HUES64 (cell line): ENCODE measurements around the gene FOXR2. TPM values are rescaled to one million over a fixed set of nuclear protein-coding genes. Genes with fewer than 3 reads are reported as not detected.

Experiments used
- H3K27ac ChIP-seq: 2 replicates; pipeline ENCODE4 v1.7.0; 2013; ENCODE audit warnings: low read depth, low read length, inconsistent platforms
- H3K27me3 ChIP-seq: 2 replicates; pipeline ENCODE4 v1.6.1; 2013; ENCODE audit warnings: mild to moderate bottlenecking, low read length; ENCODE audit not compliant: insufficient read depth
- H3K36me3 ChIP-seq: 2 replicates; pipeline ENCODE4 v1.6.1; 2013; ENCODE audit warnings: mild to moderate bottlenecking, low read length; ENCODE audit not compliant: insufficient read depth
- H3K4me1 ChIP-seq: 2 replicates; pipeline ENCODE4 v1.6.1; 2013; ENCODE audit warnings: mild to moderate bottlenecking, low read length, moderate library complexity; ENCODE audit not compliant: insufficient read depth
- H3K4me3 ChIP-seq: 2 replicates; pipeline ENCODE4 v1.5.1; 2013; ENCODE audit warnings: mild to moderate bottlenecking, low read length, moderate library complexity
- H3K9ac ChIP-seq: 2 replicates; pipeline ENCODE4 v1.6.1; 2013; ENCODE audit warnings: mild to moderate bottlenecking, low read depth, low read length
- H3K9me3 ChIP-seq: 2 replicates; pipeline ENCODE4 v1.6.1; 2013; ENCODE audit warnings: low read depth, low read length; ENCODE audit not compliant: insufficient read depth
- WGBS: fragments of 150-250, 120-280 bp; methylation state at CpG from one replicate; pipeline ENCODE4 v1.1.7; 2013; ENCODE audit warnings: missing lambda C conversion rate; 5-methylcytosine and 5-hydroxymethylcytosine counted together
- polyA plus RNA-seq, 2 experiments: library from polyadenylated mRNA; stranded (reverse); fragments of 50-300 nt; gene quantifications; one replicate each; pipeline ENCODE4 v1.2.3, GENCODE V29; 2013

Gene FOXR2
- polyA plus RNA-seq (2013, experiment 1 of 2): not detected
- polyA plus RNA-seq (2013, experiment 2 of 2): not detected

DNA sequence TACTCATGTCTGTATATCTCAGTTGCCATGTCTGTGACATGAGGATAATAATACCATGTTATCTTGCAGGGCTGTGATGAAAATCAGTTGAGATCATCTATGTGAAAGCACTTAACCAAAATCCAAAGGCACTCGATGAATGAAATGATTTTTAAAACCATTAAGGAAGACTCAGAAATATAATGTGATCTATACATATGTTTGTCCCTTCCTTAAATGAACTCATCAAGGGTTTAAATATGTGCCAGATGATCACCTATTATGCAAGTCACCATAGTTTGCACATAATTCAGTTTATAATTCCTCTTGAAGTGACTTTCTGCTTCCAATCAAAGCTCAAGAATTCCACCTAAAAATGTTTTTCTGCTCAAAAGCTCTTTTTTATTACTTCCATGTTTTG lies at the start of gene FOXR2:
FOXR2 (plus strand) TSS at position 301 of the 400 bp plus-strand sequence. CDS start 312 bp downstream, outside the sequence.
- no peaks in the 10 kb centered on the region for H3K36me3 ChIP-seq
- peaks cover 27% of the 10 kb centered on the region for H3K9me3 ChIP-seq
- no CpG with 5 or more reads among the region's 1 CpG for WGBS

DNA sequence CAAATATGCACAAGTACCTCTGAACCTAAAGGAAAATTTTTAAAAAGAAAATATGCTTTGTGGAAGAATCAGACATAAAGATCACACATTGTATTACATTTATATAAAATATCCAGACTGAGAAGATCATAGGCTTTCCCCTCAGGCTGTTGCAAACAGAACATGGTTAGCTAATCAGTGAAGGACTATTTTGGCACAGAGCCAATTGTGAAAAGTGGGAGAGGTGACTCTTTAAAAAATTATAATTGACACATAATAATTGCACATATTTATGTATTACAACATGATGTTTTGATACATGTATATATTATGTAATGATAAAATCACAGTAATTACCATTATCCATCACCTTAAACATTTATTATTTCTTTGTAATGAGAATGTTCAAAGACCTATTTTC lies 44.1 kb upstream of the FOXR2 start:
- Histone ChIP-seq H3K9ac (no peak overlapping the region), H3K4me1 (no peaks in the 10 kb centered on the region), H3K27ac (no peak overlapping the region), H3K36me3 (no peaks in the 10 kb centered on the region), H3K27me3 (no peaks in the 10 kb centered on the region), H3K4me3 (no peak overlapping the region), H3K9me3 (peaks cover 6% of the 10 kb centered on the region; the same call in 1 of the 2 replicates)

More for the DNA sequence above, at the start of gene FOXR2:
- Histone ChIP-seq H3K27ac (no peak within 1 kb of the TSS), H3K4me3 (no peak within 1 kb of the TSS), H3K9ac (no peak within 1 kb of the TSS), H3K4me1 (no peaks in the 10 kb centered on the region), H3K27me3 (no peaks in the 10 kb centered on the region)

DNA sequence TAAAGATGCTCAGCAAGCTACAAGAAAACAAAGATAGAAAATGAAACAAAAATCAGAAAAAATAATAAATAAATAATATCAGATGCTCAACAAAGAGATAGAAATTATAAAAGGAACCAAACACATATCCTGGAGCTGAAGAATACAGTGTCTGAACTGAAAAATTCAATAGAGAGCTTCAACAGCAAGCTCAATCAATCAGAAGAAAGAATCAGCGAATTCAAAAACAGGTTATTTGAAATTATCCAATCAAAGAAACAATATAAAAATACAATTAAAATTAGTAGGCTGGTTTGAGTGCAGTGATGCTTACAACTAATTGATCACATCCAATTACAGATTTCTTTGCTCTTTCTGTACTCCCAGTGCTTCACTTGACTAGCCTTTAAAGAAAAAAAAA lies 40.8 kb upstream of the FOXR2 start:
- H3K27ac ChIP-seq: no peak overlapping the region
- no peak overlapping the region for H3K4me3 ChIP-seq
- WGBS: no CpG with 5 or more reads among the region's 1 CpG
- H3K27me3 ChIP-seq: no peaks in the 10 kb centered on the region
- peaks cover 10% of the 10 kb centered on the region; the same call in 1 of the 2 replicates for H3K9me3 ChIP-seq
- no peaks in the 10 kb centered on the region for H3K36me3 ChIP-seq
- H3K9ac ChIP-seq: no peak overlapping the region
- no peaks in the 10 kb centered on the region for H3K4me1 ChIP-seq

GRCh38 chrX:55593296-55593695 lies 29.9 kb upstream of the FOXR2 start:
- H3K36me3 ChIP-seq: no peaks in the 10 kb centered on the region
- H3K9ac ChIP-seq: no peak overlapping the region
- 81% methylated on average over 5 of the region's 5 CpGs for WGBS
- peaks cover 27% of the 10 kb centered on the region for H3K9me3 ChIP-seq
- no peak overlapping the region for H3K4me3 ChIP-seq
- no peaks in the 10 kb centered on the region for H3K27me3 ChIP-seq
- no peak overlapping the region for H3K27ac ChIP-seq
- no peaks in the 10 kb centered on the region for H3K4me1 ChIP-seq

DNA sequence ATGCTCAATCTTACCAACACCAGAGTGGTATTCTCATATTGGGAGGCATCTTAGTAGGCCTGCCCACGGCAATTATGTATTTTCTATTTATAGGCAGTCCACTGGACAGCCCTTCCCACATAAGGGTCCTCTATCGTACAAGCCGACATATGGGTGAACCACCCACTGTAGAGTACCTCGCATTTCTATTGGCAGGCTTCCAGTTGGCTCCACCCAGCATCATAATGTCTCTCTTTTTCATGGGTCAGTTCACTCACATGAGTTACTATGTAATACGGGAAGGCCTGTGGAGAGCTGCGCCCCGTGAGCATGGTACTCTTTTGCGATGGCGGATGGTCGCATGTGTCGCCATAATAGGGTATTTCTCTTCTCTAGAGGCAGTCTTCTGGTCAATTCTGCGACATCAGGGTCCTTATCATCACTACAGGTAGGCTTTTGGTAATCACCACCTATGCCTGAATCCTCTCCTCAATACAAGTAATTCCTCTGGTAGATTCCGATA lies 29.4 kb upstream of the FOXR2 start:
- H3K27me3 ChIP-seq: no peaks in the 10 kb centered on the region
- WGBS: 83% methylated on average over 13 of the region's 13 CpGs
- H3K27ac ChIP-seq: no peak overlapping the region

GRCh38 chrX:55598333-55598732 lies 24.9 kb upstream of the FOXR2 start:
- Histone ChIP-seq H3K27me3 (no peaks in the 10 kb centered on the region), H3K27ac (no peak overlapping the region), H3K4me3 (no peak overlapping the region), H3K9ac (no peak overlapping the region), H3K4me1 (no peaks in the 10 kb centered on the region), H3K36me3 (no peaks in the 10 kb centered on the region), H3K9me3 (peaks cover 22% of the 10 kb centered on the region)
- 78% methylated on average over 6 of the region's 7 CpGs for WGBS

More for the DNA sequence above, 29.4 kb upstream of the FOXR2 start:
- Histone ChIP-seq H3K4me3 (no peak overlapping the region), H3K9me3 (peaks cover 26% of the 10 kb centered on the region), H3K36me3 (no peaks in the 10 kb centered on the region), H3K9ac (no peak overlapping the region), H3K4me1 (no peaks in the 10 kb centered on the region)

DNA sequence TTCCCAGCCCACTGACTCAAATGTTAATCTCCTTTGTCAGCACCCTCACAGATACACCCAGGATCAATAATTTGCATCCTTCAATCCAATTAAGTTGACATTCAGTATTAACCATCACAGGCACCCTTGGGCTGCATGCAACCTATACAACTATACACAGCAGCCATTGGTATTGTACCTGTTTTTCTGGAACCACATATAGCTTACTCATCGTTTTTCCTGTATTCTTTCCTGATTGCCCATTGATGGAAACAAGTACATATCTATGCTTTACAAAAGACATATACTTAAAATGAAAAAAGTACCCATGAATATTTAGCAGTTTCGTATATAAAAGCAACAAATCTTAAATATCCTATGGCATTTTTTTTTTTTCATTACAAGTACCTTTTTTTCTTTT lies 3.7 kb upstream of the FOXR2 start:
- Histone ChIP-seq H3K9ac (no peak overlapping the region), H3K27ac (no peak overlapping the region), H3K36me3 (no peaks in the 10 kb centered on the region), H3K9me3 (peaks cover 20% of the 10 kb centered on the region; the same call in 1 of the 2 replicates), H3K4me3 (no peak overlapping the region), H3K4me1 (no peaks in the 10 kb centered on the region), H3K27me3 (no peaks in the 10 kb centered on the region)
- WGBS: 57% methylated on average over 1 of the region's 2 CpGs

DNA sequence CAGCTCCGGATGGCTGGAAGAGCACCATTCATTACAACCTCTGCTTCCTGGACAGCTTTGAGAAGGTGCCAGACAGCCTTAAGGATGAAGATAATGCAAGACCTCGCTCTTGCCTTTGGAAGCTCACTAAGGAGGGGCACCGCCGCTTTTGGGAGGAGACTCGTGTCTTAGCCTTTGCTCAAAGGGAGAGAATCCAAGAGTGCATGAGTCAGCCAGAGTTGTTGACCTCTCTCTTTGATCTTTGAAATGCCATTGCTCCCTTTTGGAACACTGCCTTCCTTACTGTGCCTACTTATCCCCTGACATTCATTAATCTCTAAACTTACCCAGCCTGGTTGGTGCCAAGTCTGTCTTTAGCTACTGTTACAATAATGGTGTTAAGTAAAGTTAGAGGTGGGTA lies 1.2 kb downstream of the FOXR2 start:
- H3K27me3 ChIP-seq: no peaks in the 10 kb centered on the region
- no peaks in the 10 kb centered on the region for H3K4me1 ChIP-seq
- H3K9ac ChIP-seq: no peak overlapping the region
- H3K36me3 ChIP-seq: no peaks in the 10 kb centered on the region
- 78% methylated on average over 5 of the region's 5 CpGs for WGBS
- no peak overlapping the region for H3K4me3 ChIP-seq
- H3K9me3 ChIP-seq: peaks cover 27% of the 10 kb centered on the region
- no peak overlapping the region for H3K27ac ChIP-seq

DNA sequence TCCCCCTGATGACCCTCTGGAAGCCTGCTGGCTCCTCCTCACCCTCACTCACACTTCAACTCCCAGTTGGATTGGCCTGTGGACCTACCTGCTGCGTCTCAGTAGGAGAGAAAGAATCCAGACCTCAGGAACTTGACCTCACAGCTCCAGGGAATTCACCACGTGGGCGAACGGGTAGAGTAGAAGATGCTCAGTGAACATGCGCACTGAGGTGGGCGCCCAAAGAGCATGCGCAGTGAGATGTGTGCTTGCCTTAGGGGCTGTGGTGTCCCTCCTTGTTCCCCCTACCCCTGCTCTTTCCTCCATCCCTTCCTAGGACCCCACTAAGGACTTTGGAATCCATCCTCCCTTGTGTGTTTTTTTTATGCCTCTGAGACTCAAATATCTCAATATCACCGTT lies 12.9 kb downstream of the FOXR2 start:
- Histone ChIP-seq H3K9ac (no peak overlapping the region), H3K27ac (no peak overlapping the region), H3K9me3 (peaks cover 22% of the 10 kb centered on the region; the same call in 1 of the 2 replicates), H3K36me3 (no peaks in the 10 kb centered on the region), H3K4me3 (no peak overlapping the region), H3K4me1 (no peaks in the 10 kb centered on the region), H3K27me3 (no peaks in the 10 kb centered on the region)
- 80% methylated on average over 8 of the region's 8 CpGs for WGBS

DNA sequence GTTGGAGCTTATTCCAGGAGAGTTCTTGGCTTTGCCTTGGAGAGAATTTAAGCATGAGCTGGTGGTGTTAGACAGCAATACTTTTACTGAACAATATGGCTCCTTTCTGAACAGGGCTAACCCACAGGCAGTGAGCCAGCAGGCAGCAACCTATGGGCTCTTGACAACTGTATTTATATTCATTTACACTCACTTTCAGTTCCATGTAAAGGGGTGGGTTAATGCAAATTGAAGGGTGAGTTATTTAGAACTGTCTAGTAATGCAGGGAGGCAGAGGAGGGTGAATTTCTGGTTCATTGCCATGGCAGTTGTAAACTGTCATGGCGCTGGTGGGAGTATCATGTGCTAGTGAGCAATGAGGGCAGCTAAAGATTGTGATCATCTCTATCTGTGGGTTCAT lies 15.7 kb downstream of the FOXR2 start:
- no peak overlapping the region for H3K9ac ChIP-seq
- 73% methylated on average over 1 of the region's 1 CpG for WGBS
- H3K27ac ChIP-seq: no peak overlapping the region
- H3K9me3 ChIP-seq: peaks cover 19% of the 10 kb centered on the region; the same call in 1 of the 2 replicates
- H3K36me3 ChIP-seq: no peaks in the 10 kb centered on the region
- H3K4me3 ChIP-seq: no peak overlapping the region
- H3K4me1 ChIP-seq: no peaks in the 10 kb centered on the region
- H3K27me3 ChIP-seq: no peaks in the 10 kb centered on the region

DNA sequence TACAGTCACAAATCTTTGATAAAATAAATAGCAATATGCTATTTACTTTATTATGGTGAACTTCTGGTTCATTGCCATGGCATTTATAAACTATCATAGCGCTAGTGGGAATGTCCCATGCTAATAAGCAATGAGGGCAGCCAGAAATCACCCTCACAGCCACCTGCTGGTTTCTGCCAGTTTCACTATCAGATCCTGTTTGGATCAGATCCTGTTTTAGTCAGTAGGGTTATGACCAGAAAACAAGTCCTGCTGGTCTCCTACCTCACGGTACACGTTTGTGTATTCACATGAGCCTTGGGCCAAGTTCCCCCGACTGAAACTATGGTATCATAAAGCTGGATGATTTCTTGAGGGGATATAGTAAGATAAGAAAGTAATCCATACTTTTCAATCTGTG lies 17.7 kb downstream of the FOXR2 start:
- WGBS: 60% methylated on average over 4 of the region's 4 CpGs
- Histone ChIP-seq H3K4me3 (no peak overlapping the region), H3K36me3 (no peaks in the 10 kb centered on the region), H3K27me3 (no peaks in the 10 kb centered on the region), H3K9me3 (peaks cover 25% of the 10 kb centered on the region), H3K4me1 (no peaks in the 10 kb centered on the region), H3K27ac (no peak overlapping the region), H3K9ac (no peak overlapping the region)

GRCh38 chrX:55648434-55648833 lies 25.2 kb downstream of the FOXR2 start:
- Histone ChIP-seq H3K4me3 (no peak overlapping the region), H3K9ac (no peak overlapping the region), H3K4me1 (no peaks in the 10 kb centered on the region), H3K9me3 (peaks cover 25% of the 10 kb centered on the region), H3K27me3 (no peaks in the 10 kb centered on the region), H3K36me3 (no peaks in the 10 kb centered on the region), H3K27ac (no peak overlapping the region)
- 91% methylated on average over 5 of the region's 5 CpGs for WGBS
